NCI-H1436 (cell line): ENCODE measurements around the gene PCDHB16.
A peak's percentile ranks its signal among the peaks of the same experiment; 100 is the strongest.
"Not testable (repeated sequence)": the region's sequence is repeated elsewhere in the genome, so short reads cannot be mapped to it uniquely, and the experiment has no call there.

ENCODE experiments used
- DNase-seq: peaks from one replicate; lab custom pipeline; 2025; lab: John Stamatoyannopoulos, UW

The PCDHB16 gene

DNA sequence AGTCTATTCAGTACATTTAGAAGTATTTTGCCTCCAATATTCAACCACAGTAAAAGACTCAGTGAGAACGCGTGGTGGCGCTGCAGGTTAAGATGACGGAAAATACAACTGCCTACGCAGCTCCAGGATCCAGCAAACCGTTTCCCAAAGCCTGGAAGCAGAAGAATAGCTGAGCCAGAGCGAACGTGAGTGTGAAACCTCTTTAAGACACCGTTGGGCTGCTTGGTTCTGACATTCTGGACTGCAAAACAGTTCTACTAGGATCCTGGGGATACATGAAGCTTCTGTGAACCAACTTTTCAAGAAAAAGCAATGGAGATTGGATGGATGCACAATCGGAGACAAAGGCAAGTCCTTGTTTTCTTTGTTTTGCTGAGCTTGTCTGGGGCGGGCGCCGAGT lies at the start of gene PCDHB16:
Gene PCDHB16 (plus strand): TSS at position 140 of the 400 bp plus-strand sequence. CDS start 173 bp downstream, at position 313.
- DNase-seq: no peak

GRCh38 chr5:141135030-141135717 lies 47.0 kb upstream of the PCDHB16 start, which contains the start of gene PCDHB5:
TSS of gene PCDHB5 (plus strand) at chr5:141135206. CDS start at chr5:141135435, 229 bp downstream.
- peak; percentile 57 for DNase-seq

DNA sequence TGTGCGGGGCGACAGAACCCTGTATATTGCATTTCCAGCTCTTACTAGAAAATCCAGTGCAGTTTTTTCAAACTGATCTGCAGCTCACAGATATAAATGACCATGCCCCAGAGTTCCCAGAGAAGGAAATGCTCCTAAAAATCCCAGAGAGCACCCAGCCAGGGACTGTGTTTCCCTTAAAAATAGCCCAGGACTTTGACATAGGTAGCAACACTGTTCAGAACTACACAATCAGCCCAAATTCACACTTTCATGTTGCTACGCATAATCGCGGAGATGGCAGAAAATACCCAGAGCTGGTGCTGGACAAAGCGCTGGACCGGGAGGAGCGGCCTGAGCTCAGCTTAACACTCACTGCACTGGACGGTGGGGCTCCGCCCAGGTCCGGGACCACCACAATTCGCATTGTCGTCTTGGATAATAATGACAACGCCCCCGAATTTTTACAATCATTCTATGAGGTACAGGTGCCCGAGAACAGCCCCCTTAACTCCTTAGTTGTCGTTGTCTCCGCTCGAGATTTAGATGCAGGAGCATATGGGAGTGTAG lies 46.4 kb upstream of the PCDHB16 start:
- DNase-seq: no peak

DNA sequence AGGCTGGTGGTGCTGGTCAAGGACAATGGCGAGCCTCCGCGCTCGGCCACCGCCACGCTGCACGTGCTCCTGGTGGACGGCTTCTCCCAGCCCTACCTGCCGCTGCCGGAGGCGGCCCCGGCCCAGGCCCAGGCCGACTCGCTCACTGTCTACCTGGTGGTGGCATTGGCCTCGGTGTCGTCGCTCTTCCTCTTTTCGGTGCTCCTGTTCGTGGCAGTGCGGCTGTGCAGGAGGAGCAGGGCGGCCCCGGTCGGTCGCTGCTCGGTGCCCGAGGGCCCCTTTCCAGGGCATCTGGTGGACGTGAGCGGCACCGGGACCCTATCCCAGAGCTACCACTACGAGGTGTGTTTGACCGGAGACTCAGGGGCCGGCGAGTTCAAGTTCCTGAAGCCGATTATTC lies 44.8 kb upstream of the PCDHB16 start:
- not testable (repeated sequence) for DNase-seq

DNA sequence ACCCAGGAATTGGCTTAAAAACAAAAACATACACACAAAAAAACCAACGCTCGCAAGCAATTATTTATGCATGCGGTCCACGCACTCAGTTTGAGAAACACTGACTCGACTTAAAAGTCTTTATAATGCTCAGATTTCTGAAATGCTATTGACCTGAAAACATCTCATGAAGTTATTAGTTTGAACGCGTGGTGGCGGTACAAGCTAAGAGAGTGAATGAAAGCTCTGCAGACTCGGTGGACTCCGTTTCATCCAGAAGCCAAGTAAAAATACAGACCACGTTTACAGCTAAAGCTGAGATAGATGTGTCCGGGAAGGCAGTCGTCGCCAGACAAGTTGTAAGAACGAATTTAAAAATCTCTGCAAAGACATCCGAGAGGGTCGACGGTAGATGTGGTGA lies 32.4 kb upstream of the PCDHB16 start, which contains the start of gene PCDHB6:
Gene PCDHB6 (plus strand): TSS at position 246 of the 400 bp plus-strand sequence. CDS start 201 bp downstream, outside the sequence.
- DNase-seq: no peak

GRCh38 chr5:141150224-141150992 lies 31.8 kb upstream of the PCDHB16 start:
- DNase-seq: no peak

- DNase-seq: no peak
Measured at GRCh38 chr5:141150993-141151325, 31.2 kb upstream of the PCDHB16 start.

- DNase-seq: not testable (repeated sequence)
Measured at GRCh38 chr5:141151632-141152031, 30.6 kb upstream of the PCDHB16 start.

DNA sequence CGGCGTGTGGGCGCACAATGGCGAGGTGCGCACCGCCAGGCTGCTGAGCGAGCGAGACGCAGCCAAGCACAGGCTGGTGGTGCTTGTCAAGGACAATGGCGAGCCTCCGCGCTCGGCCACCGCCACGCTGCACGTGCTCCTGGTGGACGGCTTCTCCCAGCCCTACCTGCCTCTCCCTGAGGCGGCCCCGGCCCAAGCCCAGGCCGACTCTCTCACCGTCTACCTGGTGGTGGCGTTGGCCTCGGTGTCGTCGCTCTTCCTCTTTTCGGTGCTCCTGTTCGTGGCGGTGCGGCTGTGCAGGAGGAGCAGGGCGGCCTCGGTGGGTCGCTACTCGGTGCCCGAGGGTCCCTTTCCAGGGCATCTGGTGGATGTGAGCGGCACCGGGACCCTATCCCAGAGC lies 30.1 kb upstream of the PCDHB16 start:
- DNase-seq: not testable (repeated sequence)

GRCh38 chr5:141155540-141156374 lies 26.4 kb upstream of the PCDHB16 start:
- no peak for DNase-seq

DNA sequence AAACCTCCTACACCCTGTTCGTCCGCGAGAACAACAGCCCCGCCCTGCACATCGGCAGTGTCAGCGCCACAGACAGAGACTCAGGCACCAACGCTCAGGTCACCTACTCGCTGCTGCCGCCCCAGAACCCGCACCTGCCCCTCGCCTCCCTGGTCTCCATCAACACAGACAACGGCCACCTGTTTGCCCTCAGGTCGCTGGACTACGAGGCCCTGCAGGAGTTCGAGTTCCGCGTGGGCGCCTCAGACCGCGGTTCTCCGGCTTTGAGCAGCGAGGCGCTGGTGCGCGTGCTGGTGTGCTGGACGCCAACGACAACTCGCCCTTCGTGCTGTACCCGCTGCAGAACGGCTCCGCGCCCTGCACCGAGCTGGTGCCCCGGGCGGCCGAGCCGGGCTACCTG lies 24.8 kb upstream of the PCDHB16 start:
- not testable (repeated sequence) for DNase-seq

- not testable (repeated sequence) for DNase-seq
Measured at GRCh38 chr5:141157901-141158300, 24.3 kb upstream of the PCDHB16 start.

GRCh38 chr5:141172381-141173204 lies 9.6 kb upstream of the PCDHB16 start, which contains the start of gene PCDHB7:
TSS of gene PCDHB7 (plus strand) at chr5:141172644. CDS start at chr5:141172836, 192 bp downstream.
- no peak for DNase-seq

DNA sequence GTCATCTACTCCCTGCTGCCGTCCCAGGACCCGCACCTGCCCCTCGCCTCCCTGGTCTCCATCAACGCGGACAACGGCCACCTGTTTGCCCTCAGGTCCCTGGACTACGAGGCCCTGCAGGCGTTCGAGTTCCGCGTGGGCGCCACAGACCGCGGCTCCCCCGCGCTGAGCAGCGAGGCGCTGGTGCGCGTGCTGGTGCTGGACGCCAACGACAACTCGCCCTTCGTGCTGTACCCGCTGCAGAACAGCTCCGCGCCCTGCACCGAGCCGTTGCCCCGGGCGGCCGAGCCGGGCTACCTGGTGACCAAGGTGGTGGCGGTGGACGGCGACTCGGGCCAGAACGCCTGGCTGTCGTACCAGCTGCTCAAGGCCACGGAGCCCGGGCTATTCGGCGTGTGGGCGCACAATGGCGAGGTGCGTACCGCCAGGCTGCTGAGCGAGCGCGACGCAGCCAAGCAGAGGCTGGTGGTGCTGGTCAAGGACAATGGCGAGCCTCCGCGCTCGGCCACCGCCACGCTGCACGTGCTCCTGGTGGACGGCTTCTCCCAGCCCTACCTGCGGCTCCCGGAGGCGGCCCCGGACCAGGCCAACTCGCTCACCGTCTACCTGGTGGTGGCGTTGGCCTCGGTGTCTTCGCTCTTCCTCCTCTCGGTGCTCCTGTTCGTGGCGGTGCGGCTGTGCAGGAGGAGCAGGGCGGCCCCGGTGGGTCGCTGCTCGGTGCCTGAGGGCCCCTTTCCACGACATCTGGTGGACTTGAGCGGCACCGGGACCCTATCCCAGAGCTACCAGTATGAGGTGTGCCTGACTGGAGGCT lies 7.7 kb upstream of the PCDHB16 start:
- DNase-seq: not testable (repeated sequence)

DNA sequence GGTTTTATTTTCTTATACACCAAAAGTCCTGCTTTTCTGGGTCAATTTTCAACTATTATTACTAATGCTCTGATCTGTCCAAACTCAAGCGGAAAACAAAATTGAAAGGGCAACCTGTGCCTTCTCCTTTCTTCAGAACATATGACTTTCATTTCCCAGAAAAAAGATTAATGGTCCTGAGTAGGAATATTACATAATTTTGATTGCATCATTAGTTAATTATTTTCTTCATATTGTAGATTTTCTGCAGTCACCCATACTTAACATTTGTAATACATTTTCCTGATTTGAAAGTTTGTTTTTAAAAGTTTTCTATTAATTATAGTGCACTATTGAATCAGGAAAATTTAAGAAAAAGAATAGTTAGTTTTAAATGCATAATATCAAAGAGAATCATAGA lies 6.3 kb upstream of the PCDHB16 start:
- no peak for DNase-seq

GRCh38 chr5:141177577-141178191 lies 4.5 kb upstream of the PCDHB16 start, which contains the start of gene PCDHB8:
TSS of gene PCDHB8 (plus strand) at chr5:141177790. CDS start at chr5:141178035, 245 bp downstream.
- peak; percentile 60 for DNase-seq

DNA sequence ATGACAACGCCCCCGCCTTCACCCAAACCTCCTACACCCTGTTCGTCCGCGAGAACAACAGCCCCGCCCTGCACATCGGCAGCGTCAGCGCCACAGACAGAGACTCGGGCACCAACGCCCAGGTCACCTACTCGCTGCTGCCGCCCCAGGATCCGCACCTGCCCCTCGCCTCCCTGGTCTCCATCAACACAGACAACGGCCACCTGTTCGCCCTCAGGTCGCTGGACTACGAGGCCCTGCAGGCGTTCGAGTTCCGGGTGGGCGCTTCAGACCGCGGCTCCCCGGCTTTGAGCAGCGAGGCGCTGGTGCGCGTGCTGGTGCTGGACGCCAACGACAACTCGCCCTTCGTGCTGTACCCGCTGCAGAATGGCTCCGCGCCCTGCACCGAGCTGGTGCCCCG lies 2.8 kb upstream of the PCDHB16 start:
- not testable (repeated sequence) for DNase-seq

GRCh38 chr5:141179876-141180275 lies 2.3 kb upstream of the PCDHB16 start:
- DNase-seq: not testable (repeated sequence)

DNA sequence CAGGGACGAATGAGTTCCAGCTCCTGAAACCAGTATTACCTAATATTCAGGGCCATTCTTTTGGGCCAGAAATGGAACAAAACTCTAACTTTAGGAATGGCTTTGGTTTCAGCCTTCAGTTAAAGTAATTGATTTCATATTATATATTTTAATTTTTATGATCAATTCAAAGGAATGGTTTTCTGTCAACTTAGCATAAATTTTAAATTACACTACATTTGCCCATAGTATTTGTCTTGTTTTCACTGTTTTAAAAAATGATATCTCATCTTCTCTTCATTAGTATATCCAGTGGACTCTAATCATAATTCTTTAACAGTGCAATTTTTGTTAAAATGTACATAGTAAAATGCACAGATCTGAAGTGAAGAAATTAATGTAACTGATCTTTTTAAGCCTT lies 1.9 kb upstream of the PCDHB16 start:
- DNase-seq: no peak
